ENCODE results near the gene FIGLA.

The FIGLA gene

GRCh38 chr2:70829916-70830315 lies 39.5 kb upstream of the FIGLA start:
- H2AFZ ChIP-seq: no peak overlapping the region
- no peaks in the 10 kb centered on the region for H3K79me2 ChIP-seq
- no peak for TF ChIP-seq CTCF (IDR thresholded peaks at IDR 0.05)
- no peaks in the 10 kb centered on the region for H3K36me3 ChIP-seq (ENCODE audit: control insufficient read depth, insufficient read depth, low read length)
- H3K4me3 ChIP-seq (ENCODE audit: low read depth, low read length): no peak overlapping the region
- no peaks in the 10 kb centered on the region for H3K4me1 ChIP-seq
- H3K27me3 ChIP-seq (ENCODE audit: control insufficient read depth, insufficient read depth, low read length): no peaks in the 10 kb centered on the region
- no peak overlapping the region for H3K9ac ChIP-seq
- H3K9me3 ChIP-seq (ENCODE audit: control insufficient read depth, low read length): no peaks in the 10 kb centered on the region
- no peak overlapping the region for H3K4me2 ChIP-seq (ENCODE audit: low read length)
- H3K27ac ChIP-seq: no peak overlapping the region

GRCh38 chr2:70828914-70829824 lies 38.7 kb upstream of the FIGLA start:
- Histone ChIP-seq H3K9me3 (ENCODE audit: control insufficient read depth, low read length) (no peaks in the 10 kb centered on the region), H3K9ac (no peak overlapping the region), H2AFZ (no peak overlapping the region), H3K36me3 (ENCODE audit: control insufficient read depth, insufficient read depth, low read length) (no peaks in the 10 kb centered on the region), H3K27ac (no peak overlapping the region), H3K4me1 (no peaks in the 10 kb centered on the region), H3K4me2 (ENCODE audit: low read length) (no peak overlapping the region), H3K27me3 (ENCODE audit: control insufficient read depth, insufficient read depth, low read length) (no peaks in the 10 kb centered on the region), H3K4me3 (ENCODE audit: low read depth, low read length) (no peak overlapping the region), H3K79me2 (no peaks in the 10 kb centered on the region)
- TF ChIP-seq CTCF (IDR thresholded peaks at IDR 0.05): no peak

- no peak overlapping the region for H3K4me2 ChIP-seq (ENCODE audit: low read length)
- H3K9ac ChIP-seq: no peak overlapping the region
- no peaks in the 10 kb centered on the region for H3K4me1 ChIP-seq
- no peaks in the 10 kb centered on the region for H3K27me3 ChIP-seq (ENCODE audit: control insufficient read depth, insufficient read depth, low read length)
- no peak for TF ChIP-seq CTCF (IDR thresholded peaks at IDR 0.05)
- H3K4me3 ChIP-seq (ENCODE audit: low read depth, low read length): no peak overlapping the region
- no peaks in the 10 kb centered on the region for H3K36me3 ChIP-seq (ENCODE audit: control insufficient read depth, insufficient read depth, low read length)
- no peaks in the 10 kb centered on the region for H3K9me3 ChIP-seq (ENCODE audit: control insufficient read depth, low read length)
- no peak overlapping the region for H2AFZ ChIP-seq
- no peak overlapping the region for H3K27ac ChIP-seq
- H3K79me2 ChIP-seq: no peaks in the 10 kb centered on the region
Measured at GRCh38 chr2:70828115-70828514, 37.7 kb upstream of the FIGLA start.

- no peaks in the 10 kb centered on the region for H3K4me1 ChIP-seq
- H3K79me2 ChIP-seq: no peaks in the 10 kb centered on the region
- no peak overlapping the region for H3K4me2 ChIP-seq (ENCODE audit: low read length)
- H3K9ac ChIP-seq: no peak overlapping the region
- no peaks in the 10 kb centered on the region for H3K36me3 ChIP-seq (ENCODE audit: control insufficient read depth, insufficient read depth, low read length)
- H3K27me3 ChIP-seq (ENCODE audit: control insufficient read depth, insufficient read depth, low read length): no peaks in the 10 kb centered on the region
- no peak overlapping the region for H3K4me3 ChIP-seq (ENCODE audit: low read depth, low read length)
- no peak overlapping the region for H3K27ac ChIP-seq
- TF ChIP-seq CTCF (IDR thresholded peaks at IDR 0.05): no peak
- no peaks in the 10 kb centered on the region for H3K9me3 ChIP-seq (ENCODE audit: control insufficient read depth, low read length)
- no peak overlapping the region for H2AFZ ChIP-seq
Measured at GRCh38 chr2:70827388-70827787, 36.9 kb upstream of the FIGLA start.

Data from parathyroid adenoma (tissue), 2 donors.